Type B pancreatic cell (in vitro differentiated cells): Measurements from ENCODE around the gene OR10D3. TPM values are rescaled to one million over a fixed set of nuclear protein-coding genes. Genes with fewer than 3 reads are reported as not detected.

ENCODE experiments used
- DNase-seq: peaks from one replicate; pipeline ENCODE4 v3.0.0; 2021; ENCODE audit warnings: mixed read lengths; ENCODE audit not compliant: unreplicated experiment; ENCODE audit errors: extremely low spot score
- H3K27ac Mint-ChIP-seq: 2 replicates; pipeline ENCODE4 v1.8.0; 2021; ENCODE audit warnings: mild to moderate bottlenecking, mixed read lengths
- H3K27me3 Mint-ChIP-seq: 2 replicates; pipeline ENCODE4 v1.8.0; 2021; ENCODE audit warnings: mixed read lengths
- H3K36me3 Mint-ChIP-seq: 2 replicates; pipeline ENCODE4 v1.8.0; 2021; ENCODE audit warnings: mixed read lengths
- H3K4me1 Mint-ChIP-seq: one replicate; pipeline ENCODE4 v1.8.0; 2021; ENCODE audit warnings: mixed read lengths; ENCODE audit not compliant: unreplicated experiment
- H3K4me3 Mint-ChIP-seq: 2 replicates; pipeline ENCODE4 v1.8.0; 2021; ENCODE audit warnings: mild to moderate bottlenecking, mixed read lengths
- H3K9me3 Mint-ChIP-seq: 2 replicates; pipeline ENCODE4 v1.8.0; 2021; ENCODE audit warnings: mixed read lengths
- CTCF ChIP-seq: fragments of 200-600 bp; sonication (generic); conservative IDR thresholded peaks from 2 replicates; pipeline ENCODE4 v1.5.0; 2021; ENCODE audit warnings: antibody characterized with exemption, mild to moderate bottlenecking
- long read RNA-seq: library from polyadenylated mRNA; unstranded; transcript quantifications from one replicate; pipeline ENCODE4 v2.0.0, GENCODE V29; 2020
- total RNA-seq: library from RNA; stranded (reverse); gene quantifications from 2 replicates; pipeline ENCODE4 v1.2.1, GENCODE V29; 2021; ENCODE audit warnings: low replicate concordance

The OR10D3 gene
- 0.26 TPM in 1 of 2 replicates, not detected in the other for total RNA-seq
- long read RNA-seq, result 0 reads

GRCh38 chr11:124183068-124183467 lies at the start of gene OR10D3:
TSS of gene OR10D3 (plus strand) at chr11:124183345. CDS start at chr11:124185270, 1,925 bp downstream.
- Mint-ChIP-seq H3K27ac (no peak within 1 kb of the TSS), H3K36me3 (no peaks in the 10 kb centered on the region), H3K4me1 (no peaks in the 10 kb centered on the region), H3K4me3 (no peak within 1 kb of the TSS), H3K27me3 (peaks cover 8% of the 10 kb centered on the region), H3K9me3 (no peaks in the 10 kb centered on the region)
- no peak for TF ChIP-seq CTCF
- no peak for DNase-seq

GRCh38 chr11:124143034-124143433 lies 40.1 kb upstream of the OR10D3 start:
- peaks cover 10% of the 10 kb centered on the region for H3K36me3 Mint-ChIP-seq
- H3K4me3 Mint-ChIP-seq, result no peak overlapping the region
- H3K4me1 Mint-ChIP-seq, result no peaks in the 10 kb centered on the region
- no peaks in the 10 kb centered on the region for H3K27me3 Mint-ChIP-seq
- no peak for DNase-seq
- peaks cover 6% of the 10 kb centered on the region for H3K9me3 Mint-ChIP-seq
- no peak overlapping the region for H3K27ac Mint-ChIP-seq
- TF ChIP-seq CTCF, result no peak

GRCh38 chr11:124147951-124148350 lies 35.2 kb upstream of the OR10D3 start:
- H3K4me1 Mint-ChIP-seq, result no peaks in the 10 kb centered on the region
- DNase-seq, result no peak
- H3K36me3 Mint-ChIP-seq, result no peaks in the 10 kb centered on the region
- H3K27me3 Mint-ChIP-seq, result no peaks in the 10 kb centered on the region
- H3K27ac Mint-ChIP-seq, result no peak overlapping the region
- no peak overlapping the region for H3K4me3 Mint-ChIP-seq
- no peaks in the 10 kb centered on the region for H3K9me3 Mint-ChIP-seq
- TF ChIP-seq CTCF, result no peak

GRCh38 chr11:124150684-124151083 lies 32.5 kb upstream of the OR10D3 start:
- no peak for DNase-seq
- Mint-ChIP-seq H3K4me1 (no peaks in the 10 kb centered on the region), H3K27me3 (peaks cover 4% of the 10 kb centered on the region), H3K4me3 (no peak overlapping the region), H3K36me3 (no peaks in the 10 kb centered on the region), H3K27ac (no peak overlapping the region), H3K9me3 (no peaks in the 10 kb centered on the region)
- TF ChIP-seq CTCF, result no peak

- no peaks in the 10 kb centered on the region for H3K4me1 Mint-ChIP-seq
- H3K9me3 Mint-ChIP-seq, result no peaks in the 10 kb centered on the region
- DNase-seq, result no peak
- H3K36me3 Mint-ChIP-seq, result no peaks in the 10 kb centered on the region
- H3K27ac Mint-ChIP-seq, result no peak overlapping the region
- H3K27me3 Mint-ChIP-seq, result peaks cover 11% of the 10 kb centered on the region
- TF ChIP-seq CTCF, result peak; percentile 50
- H3K4me3 Mint-ChIP-seq, result no peak overlapping the region
Measured at GRCh38 chr11:124152770-124153407, 30.3 kb upstream of the OR10D3 start.
